CD1c-positive myeloid dendritic cell (primary cell): ENCODE measurements around the gene CDKN1A.
"Not testable (repeated sequence)": the region's sequence is repeated elsewhere in the genome, so short reads cannot be mapped to it uniquely, and the experiment has no call there.

Experiments used
- DNase-seq: peaks from one replicate; pipeline ENCODE4 v3.0.0-alpha.2; 2016; ENCODE audit errors: extremely low spot score

CDKN1A gene

GRCh38 chr6:36695414-36695813, 16.9 kb downstream of the CDKN1A start:
- no peak for DNase-seq

GRCh38 chr6:36697481-36697903, 19.0 kb downstream of the CDKN1A start, which contains the start of gene RAB44:
TSS of gene RAB44 (plus strand) at chr6:36697826. CDS start at chr6:36704236, 6,410 bp downstream.
- peak; percentile 31 for DNase-seq

- no peak for DNase-seq
Observed at GRCh38 chr6:36698196-36698595, 19.7 kb downstream of the CDKN1A start.

GRCh38 chr6:36698871-36699271, 20.4 kb downstream of the CDKN1A start:
- DNase-seq, result no peak

- no peak for DNase-seq
Observed at GRCh38 chr6:36699348-36699747, 20.8 kb downstream of the CDKN1A start.

GRCh38 chr6:36700071-36700812, 21.7 kb downstream of the CDKN1A start:
- no peak for DNase-seq

GRCh38 chr6:36700831-36701230, 22.3 kb downstream of the CDKN1A start:
- DNase-seq, result peak; percentile 63

- DNase-seq, result no peak
Observed at GRCh38 chr6:36701401-36701991, 23.0 kb downstream of the CDKN1A start.

- DNase-seq, result no peak
Observed at GRCh38 chr6:36702656-36703055, 24.1 kb downstream of the CDKN1A start.

GRCh38 chr6:36703081-36703606, 24.6 kb downstream of the CDKN1A start:
- DNase-seq, result no peak

GRCh38 chr6:36703982-36704381, 25.5 kb downstream of the CDKN1A start:
- DNase-seq, result no peak

GRCh38 chr6:36704961-36705577, 26.6 kb downstream of the CDKN1A start:
- DNase-seq, result not testable (repeated sequence)

GRCh38 chr6:36706339-36706738, 27.8 kb downstream of the CDKN1A start:
- DNase-seq, result no peak

- no peak for DNase-seq
Observed at GRCh38 chr6:36712816-36713215, 34.3 kb downstream of the CDKN1A start.

- DNase-seq, result no peak
Observed at GRCh38 chr6:36713846-36714245, 35.3 kb downstream of the CDKN1A start.

- no peak for DNase-seq
Observed at GRCh38 chr6:36714511-36714910, 36.0 kb downstream of the CDKN1A start.

- DNase-seq, result no peak
Observed at GRCh38 chr6:36715469-36715868, 37.0 kb downstream of the CDKN1A start.

GRCh38 chr6:36716476-36717093, 38.1 kb downstream of the CDKN1A start:
- DNase-seq, result no peak

GRCh38 chr6:36717231-36717825, 38.8 kb downstream of the CDKN1A start:
- DNase-seq, result no peak

- no peak for DNase-seq
Observed at GRCh38 chr6:36717871-36718540, 39.5 kb downstream of the CDKN1A start.

- no peak for DNase-seq
Observed at GRCh38 chr6:36718560-36718959, 40.0 kb downstream of the CDKN1A start.
